Measurements from ENCODE around the gene ZAR1. TPM values are rescaled to one million over a fixed set of nuclear protein-coding genes. Genes with fewer than 3 reads are reported as not detected.
A peak's percentile ranks its signal among the peaks of the same experiment; 100 is the strongest.

The ZAR1 gene
- total RNA-seq, 1 experiment from 2014 or later = not detected

- DNase-seq (ENCODE audit: extremely low read depth, low read depth) = no peak
These were observed 405 bp upstream of the ZAR1 start for GRCh38 chr4:48489683-48490011.

- DNase-seq (ENCODE audit: extremely low read depth, low read depth) = no peak
These were observed 845 bp downstream of the ZAR1 start for GRCh38 chr4:48490680-48491513.

- DNase-seq (ENCODE audit: extremely low read depth, low read depth) = no peak
These were observed 1.6 kb downstream of the ZAR1 start for GRCh38 chr4:48491514-48492176.

- no peak for DNase-seq (ENCODE audit: extremely low read depth, low read depth)
These were observed 3.5 kb downstream of the ZAR1 start for GRCh38 chr4:48493452-48494100.

- DNase-seq (ENCODE audit: extremely low read depth, low read depth) = no peak
These were observed 5.9 kb downstream of the ZAR1 start for GRCh38 chr4:48495941-48496340.

- DNase-seq (ENCODE audit: extremely low read depth, low read depth) = no peak
These were observed 8.8 kb downstream of the ZAR1 start for GRCh38 chr4:48498895-48499294.

GRCh38 chr4:48499551-48500066 lies 9.6 kb downstream of the ZAR1 start:
- DNase-seq (ENCODE audit: extremely low read depth, low read depth) = no peak

GRCh38 chr4:48503233-48504025 lies 13.4 kb downstream of the ZAR1 start:
- no peak for DNase-seq (ENCODE audit: extremely low read depth, low read depth)

- no peak for DNase-seq (ENCODE audit: extremely low read depth, low read depth)
These were observed 13.9 kb downstream of the ZAR1 start for GRCh38 chr4:48504026-48504330.

GRCh38 chr4:48504352-48504751 lies 14.3 kb downstream of the ZAR1 start:
- peak; percentile 11 for DNase-seq (ENCODE audit: extremely low read depth, low read depth)

GRCh38 chr4:48506716-48507115 lies 16.7 kb downstream of the ZAR1 start:
- DNase-seq (ENCODE audit: extremely low read depth, low read depth) = no peak

- no peak for DNase-seq (ENCODE audit: extremely low read depth, low read depth)
These were observed 19.5 kb downstream of the ZAR1 start for GRCh38 chr4:48509543-48509942.

- no peak for DNase-seq (ENCODE audit: extremely low read depth, low read depth)
These were observed 28.1 kb downstream of the ZAR1 start for GRCh38 chr4:48518143-48518542.

- DNase-seq (ENCODE audit: extremely low read depth, low read depth) = no peak
These were observed 36.4 kb downstream of the ZAR1 start for GRCh38 chr4:48526406-48526805.

GRCh38 chr4:48538358-48538757 lies 48.3 kb downstream of the ZAR1 start:
- DNase-seq (ENCODE audit: extremely low read depth, low read depth) = no peak

GRCh38 chr4:48539597-48539996 lies 49.5 kb downstream of the ZAR1 start:
- no peak for DNase-seq (ENCODE audit: extremely low read depth, low read depth)

- DNase-seq (ENCODE audit: extremely low read depth, low read depth) = no peak
These were observed 52.8 kb downstream of the ZAR1 start for GRCh38 chr4:48542888-48543287.

- no peak for DNase-seq (ENCODE audit: extremely low read depth, low read depth)
These were observed 53.7 kb downstream of the ZAR1 start for GRCh38 chr4:48543796-48544195.

Data from NCI-H460 (cell line).